GM21717 (cell line): ENCODE results near the gene PDCD6IP.
"Not testable (repeated sequence)": the region's sequence is repeated elsewhere in the genome, so short reads cannot be mapped to it uniquely, and the experiment has no call there.

ENCODE experiments used
- ATAC-seq: cut with Tn5 transposase; IDR thresholded peaks from one replicate; pipeline ENCODE4 v1.9.1; 2021; ENCODE audit warnings: mild to moderate bottlenecking, moderate library complexity; ENCODE audit not compliant: unreplicated experiment

The PDCD6IP gene

GRCh38 chr3:33839283-33839682 is 40.9 kb downstream of the PDCD6IP start:
- no peak for ATAC-seq

- ATAC-seq, result no peak
These were observed 41.7 kb downstream of the PDCD6IP start for GRCh38 chr3:33840179-33840578.

- no peak for ATAC-seq
These were observed 50.4 kb downstream of the PDCD6IP start for GRCh38 chr3:33848624-33849347.

GRCh38 chr3:33850599-33850998 is 52.2 kb downstream of the PDCD6IP start:
- ATAC-seq, result not testable (repeated sequence)

- not testable (repeated sequence) for ATAC-seq
These were observed 57.0 kb downstream of the PDCD6IP start for GRCh38 chr3:33855407-33855806.

GRCh38 chr3:33855884-33856546 is 57.6 kb downstream of the PDCD6IP start:
- no peak for ATAC-seq

- ATAC-seq, result not testable (repeated sequence)
These were observed 59.3 kb downstream of the PDCD6IP start for GRCh38 chr3:33857701-33858100.

GRCh38 chr3:33858131-33858530 is 59.7 kb downstream of the PDCD6IP start:
- ATAC-seq, result no peak

GRCh38 chr3:33860373-33861050 is 62.1 kb downstream of the PDCD6IP start:
- no peak for ATAC-seq

- ATAC-seq, result no peak
These were observed 66.7 kb downstream of the PDCD6IP start for GRCh38 chr3:33865133-33865532.

GRCh38 chr3:33868309-33868708 is 69.9 kb downstream of the PDCD6IP start:
- no peak for ATAC-seq

- ATAC-seq, result no peak
These were observed 71.5 kb downstream of the PDCD6IP start for GRCh38 chr3:33869977-33870376.

GRCh38 chr3:33874815-33875214 is 76.4 kb downstream of the PDCD6IP start:
- ATAC-seq, result no peak

GRCh38 chr3:33875680-33876079 is 77.2 kb downstream of the PDCD6IP start:
- no peak for ATAC-seq

GRCh38 chr3:33877187-33877586 is 78.8 kb downstream of the PDCD6IP start:
- no peak for ATAC-seq

- ATAC-seq, result no peak
These were observed 81.1 kb downstream of the PDCD6IP start for GRCh38 chr3:33879540-33879939.

GRCh38 chr3:33881156-33882064 is 83.0 kb downstream of the PDCD6IP start:
- no peak for ATAC-seq

- no peak for ATAC-seq
These were observed 83.9 kb downstream of the PDCD6IP start for GRCh38 chr3:33882296-33882695.

- ATAC-seq, result no peak
These were observed 85.1 kb downstream of the PDCD6IP start for GRCh38 chr3:33883538-33883950.

GRCh38 chr3:33883951-33884561 is 85.6 kb downstream of the PDCD6IP start:
- no peak for ATAC-seq
